Epithelial cell of proximal tubule (primary cell): ENCODE results near the gene TRIM14. TPM values are rescaled to one million over a fixed set of nuclear protein-coding genes. Genes with fewer than 3 reads are reported as not detected.

Experiments
- DNase-seq: peaks from one replicate; pipeline ENCODE4 v3.0.0-alpha.2; 2011; ENCODE audit warnings: low read depth
- H3K4me3 ChIP-seq: 2 replicates; pipeline ENCODE4 v1.5.1; 2011; ENCODE audit warnings: low read depth, mild to moderate bottlenecking, low read length
- CTCF ChIP-seq: conservative IDR thresholded peaks from 2 replicates; pipeline ENCODE4 v1.5.1; 2012; ENCODE audit warnings: low read depth, mild to moderate bottlenecking, low read length
- total RNA-seq: library from RNA; depleted of rRNA; stranded (reverse); fragments of >200 nt; gene quantifications from 2 replicates; pipeline ENCODE4 v1.2.3, GENCODE V29; 2015

The TRIM14 gene
- total RNA-seq, 1 donor from 2014 or later = 8.1 TPM

GRCh38 chr9:98149422-98149821, 30.4 kb upstream of the TRIM14 start:
- DNase-seq = no peak
- no peak overlapping the region for H3K4me3 ChIP-seq
- no peak for TF ChIP-seq CTCF

GRCh38 chr9:98148486-98148885, 29.5 kb upstream of the TRIM14 start:
- TF ChIP-seq CTCF = no peak
- H3K4me3 ChIP-seq = no peak overlapping the region
- no peak for DNase-seq

- TF ChIP-seq CTCF = no peak
- no peak overlapping the region for H3K4me3 ChIP-seq
- no peak for DNase-seq
Observed at GRCh38 chr9:98147582-98147981, 28.6 kb upstream of the TRIM14 start.

GRCh38 chr9:98146101-98146991, 27.3 kb upstream of the TRIM14 start:
- TF ChIP-seq CTCF = no peak
- H3K4me3 ChIP-seq = no peak overlapping the region
- DNase-seq = no peak

- DNase-seq = no peak
- no peak overlapping the region for H3K4me3 ChIP-seq
- no peak for TF ChIP-seq CTCF
Observed at GRCh38 chr9:98144631-98145030, 25.6 kb upstream of the TRIM14 start.

GRCh38 chr9:98144076-98144475, 25.1 kb upstream of the TRIM14 start:
- TF ChIP-seq CTCF = no peak
- DNase-seq = no peak
- no peak overlapping the region for H3K4me3 ChIP-seq

GRCh38 chr9:98142925-98143481, 24.0 kb upstream of the TRIM14 start:
- no peak for DNase-seq
- no peak overlapping the region for H3K4me3 ChIP-seq
- no peak for TF ChIP-seq CTCF
